Psoas muscle (tissue), 8 donors: Measurements from ENCODE around the gene PCDH15. TPM values are rescaled to one million over a fixed set of nuclear protein-coding genes. Genes with fewer than 3 reads are reported as not detected.

Experiments used
- ATAC-seq, 4 donors: fragments of 200-7000 bp; cut with Tn5 transposase; one replicate each; pipeline ENCODE4 v1.9.1; 2020; ENCODE audit warnings: moderate library complexity in 3 of 4, mild to moderate bottlenecking in 2 of 4
- DNase-seq, 2 donors: peaks; one replicate each; pipeline ENCODE4 v3.0.0-alpha.2; 2020
- H3K27ac ChIP-seq: fragments of 200-600 bp; one replicate; pipeline ENCODE4 v1.8.0; 2022
- H3K27me3 ChIP-seq, 3 donors: fragments of 200-600 bp in 1 of 3; one replicate each; pipeline versions ENCODE4 v1.6.1 to v1.8.0; 2013 to 2022; ENCODE audit warnings: low read length in 2 of 3, mild to moderate bottlenecking in 2 of 3, moderate library complexity in 1 of 3; ENCODE audit not compliant: insufficient read depth in 3 of 3
- H3K36me3 ChIP-seq, 2 donors: fragments of 200-600 bp in 1 of 2; one replicate each; pipeline versions ENCODE4 v1.6.1 to v1.8.0; 2013 to 2022; ENCODE audit warnings: low read depth in 1 of 2, mild to moderate bottlenecking in 1 of 2, moderate library complexity in 1 of 2; ENCODE audit not compliant: insufficient read depth in 1 of 2
- H3K4me1 ChIP-seq: fragments of 200-600 bp; one replicate; pipeline ENCODE4 v1.8.0; 2022
- H3K4me3 ChIP-seq: fragments of 200-600 bp; one replicate; pipeline ENCODE4 v1.8.0; 2022; ENCODE audit warnings: mild to moderate bottlenecking
- H3K9me3 ChIP-seq: fragments of 200-600 bp; one replicate; pipeline ENCODE4 v1.8.0; 2022
- CTCF ChIP-seq: fragments of 200-600 bp; IDR thresholded peaks from one replicate; pipeline ENCODE4 v1.8.0; 2022; ENCODE audit warnings: antibody characterized with exemption
- WGBS, 3 donors: extraction: QIAGEN DNeasy Blood & Tissue Kit; methylation state at CpG; one replicate each; pipeline versions ENCODE4 v1.1.6 to v1.1.7; 2013; 5-methylcytosine and 5-hydroxymethylcytosine counted together
- intact Hi-C, 2 donors: fragments of 100-400 bp; cut with DNase I; formaldehyde crosslinking; loops; one replicate each; pipeline versions ENCODE4 v1.11.0 to v1.14.2; 2022
- polyA plus RNA-seq, 3 donors: library from polyadenylated mRNA; stranded (reverse); fragments of 200-250 nt; gene quantifications; one replicate each; pipeline ENCODE4 v1.2.3, GENCODE V29; 2013
- total RNA-seq, 4 donors: library from RNA; stranded (reverse); fragmentation: NEBNext Ultra II Directional in 2 of 4; extraction: Animal tissue kit (Norgen Biotek cat#: 25700) in 2 of 4; gene quantifications; one replicate each; pipeline versions ENCODE4 v1.2.1 to v1.2.4, GENCODE V29; 2021 to 2023
- donor health status: healthy with polysubstance abuse.
- donor health status: DM: no; HTN: no; CAD: no; lungs with moderate emphysema.
- donor health status: Bipolar disorder and iron deficiency.
- donor health status: healthy.
- donor health status: DM: yes; HTN: yes; CAD: no.
- donor health status: DM: no; HTN: no; CAD: no.
- donor health status: DM: no; HTN: no; CAD: no.
- donor health status: DM: yes; HTN: yes; CAD: no.

PCDH15 gene
- total and polyA plus RNA-seq, 7 donors: not detected

- no peaks in the 10 kb centered on the region for H3K36me3 ChIP-seq
- no peak for TF ChIP-seq CTCF
- H3K9me3 ChIP-seq: no peaks in the 10 kb centered on the region
- WGBS, 3 donors: 66 to 90% (median 75%) methylated on average over 2 of the region's 2 CpGs
- DNase-seq (no peak), ATAC-seq (no peak)
- H3K27me3 ChIP-seq: no peaks in the 10 kb centered on the region
- intact Hi-C loops: no loop called here
- H3K4me3 ChIP-seq: no peak overlapping the region
- no peak overlapping the region for H3K27ac ChIP-seq
- H3K4me1 ChIP-seq: no peaks in the 10 kb centered on the region
Measured at GRCh38 chr10:54137396-54137795, 663.6 kb downstream of the PCDH15 start.

- DNase-seq (no peak), ATAC-seq (no peak)
- WGBS, 3 donors: 24 to 36% (median 35%) methylated on average over 3 of the region's 3 CpGs
- H3K36me3 ChIP-seq: no peaks in the 10 kb centered on the region
- TF ChIP-seq CTCF: no peak
- no peaks in the 10 kb centered on the region for H3K27me3 ChIP-seq
- no peak overlapping the region for H3K27ac ChIP-seq
- intact Hi-C loops: no loop called here
- no peaks in the 10 kb centered on the region for H3K4me1 ChIP-seq
- H3K9me3 ChIP-seq: no peaks in the 10 kb centered on the region
- no peak overlapping the region for H3K4me3 ChIP-seq
Measured at GRCh38 chr10:54133203-54133602, 667.8 kb downstream of the PCDH15 start.

GRCh38 chr10:54131833-54132232 is 669.2 kb downstream of the PCDH15 start:
- intact Hi-C loops: no loop called here
- no peaks in the 10 kb centered on the region for H3K36me3 ChIP-seq
- no peaks in the 10 kb centered on the region for H3K27me3 ChIP-seq
- H3K27ac ChIP-seq: no peak overlapping the region
- H3K4me1 ChIP-seq: no peaks in the 10 kb centered on the region
- no peak overlapping the region for H3K4me3 ChIP-seq
- TF ChIP-seq CTCF: no peak
- no peak for DNase-seq
- no peak for ATAC-seq
- WGBS, 3 donors: 82 to 88% (median 86%) methylated on average over 6 of the region's 6 CpGs
- H3K9me3 ChIP-seq: no peaks in the 10 kb centered on the region

- H3K36me3 ChIP-seq: no peaks in the 10 kb centered on the region
- TF ChIP-seq CTCF: no peak
- no peaks in the 10 kb centered on the region for H3K9me3 ChIP-seq
- ATAC-seq (no peak), DNase-seq (no peak)
- intact Hi-C loops: no loop called here
- no peak overlapping the region for H3K4me3 ChIP-seq
- no peak overlapping the region for H3K27ac ChIP-seq
- no peaks in the 10 kb centered on the region for H3K4me1 ChIP-seq
- no peaks in the 10 kb centered on the region for H3K27me3 ChIP-seq
- 61 to 72% (median 66%) methylated on average over 6 of the region's 6 CpGs for WGBS, 3 donors
Measured at GRCh38 chr10:54130394-54130793, 670.6 kb downstream of the PCDH15 start.

GRCh38 chr10:54125098-54125747 is 675.8 kb downstream of the PCDH15 start:
- 56 to 73% (median 61%) methylated on average over 3 of the region's 3 CpGs for WGBS, 3 donors
- no peaks in the 10 kb centered on the region for H3K27me3 ChIP-seq
- no peak for ATAC-seq

More at GRCh38 chr10:54125098-54125747, 675.8 kb downstream of the PCDH15 start:
- TF ChIP-seq CTCF: no peak
- no peaks in the 10 kb centered on the region for H3K36me3 ChIP-seq
- H3K4me1 ChIP-seq: no peaks in the 10 kb centered on the region
- H3K9me3 ChIP-seq: no peaks in the 10 kb centered on the region
- intact Hi-C loops: no loop called here
- DNase-seq: no peak
- H3K27ac ChIP-seq: no peak overlapping the region
- H3K4me3 ChIP-seq: no peak overlapping the region
